Fibroblast of villous mesenchyme (primary cell): ENCODE measurements around the gene MACC1. TPM values are rescaled to one million over a fixed set of nuclear protein-coding genes. Genes with fewer than 3 reads are reported as not detected.

Source experiments
- DNase-seq: peaks from one replicate; pipeline ENCODE4 v3.0.0-alpha.2; 2010; ENCODE audit warnings: low read depth
- H3K4me3 ChIP-seq: 2 replicates; pipeline ENCODE4 v1.5.1; 2011; ENCODE audit warnings: low read depth, mild to moderate bottlenecking, low read length
- CTCF ChIP-seq: IDR thresholded peaks from 2 replicates; pipeline ENCODE4 v1.5.1; 2012; ENCODE audit warnings: low read depth, mild to moderate bottlenecking, low read length; ENCODE audit not compliant: insufficient read depth
- total RNA-seq: library from RNA; depleted of rRNA; stranded (reverse); fragments of >200 nt; gene quantifications from 2 replicates; pipeline ENCODE4 v1.2.3, GENCODE V29; 2012

The MACC1 gene
- total RNA-seq: under 0.01 TPM in 2 replicates

GRCh38 chr7:20217193-20217948 lies at the start of gene MACC1:
Gene MACC1, minus strand, starts transcription at chr7:20217384. Its CDS starts 55,522 bp downstream, at chr7:20161862.
- H3K4me3 ChIP-seq: no peak within 1 kb of the TSS
- no peak for DNase-seq
- no peak for TF ChIP-seq CTCF

- TF ChIP-seq CTCF: no peak
- H3K4me3 ChIP-seq: no peak overlapping the region
- no peak for DNase-seq
Measured at GRCh38 chr7:20264623-20265022, 47.4 kb upstream of the MACC1 start.

GRCh38 chr7:20260223-20260622 lies 43.0 kb upstream of the MACC1 start:
- no peak overlapping the region for H3K4me3 ChIP-seq
- DNase-seq: no peak
- TF ChIP-seq CTCF: no peak

GRCh38 chr7:20257212-20257611 lies 40.0 kb upstream of the MACC1 start:
- H3K4me3 ChIP-seq: no peak overlapping the region
- no peak for TF ChIP-seq CTCF
- no peak for DNase-seq

GRCh38 chr7:20249920-20250319 lies 32.7 kb upstream of the MACC1 start:
- no peak for TF ChIP-seq CTCF
- DNase-seq: no peak
- H3K4me3 ChIP-seq: no peak overlapping the region

GRCh38 chr7:20249376-20249775 lies 32.2 kb upstream of the MACC1 start:
- no peak for TF ChIP-seq CTCF
- no peak overlapping the region for H3K4me3 ChIP-seq
- no peak for DNase-seq

GRCh38 chr7:20246236-20246635 lies 29.1 kb upstream of the MACC1 start:
- no peak for TF ChIP-seq CTCF
- DNase-seq: no peak
- no peak overlapping the region for H3K4me3 ChIP-seq
